ENCODE results near the gene TET3.

Gene TET3

GRCh38 chr2:73947412-73948018, 37.2 kb upstream of the TET3 start:
- Histone ChIP-seq H3K27me3 (replicated peaks; ENCODE audit: control insufficient read depth, insufficient read depth, low read length) (no peaks in the 10 kb centered on the region), H3K4me3 (replicated peaks; ENCODE audit: low read depth, low read length) (no peak overlapping the region), H3K36me3 (ENCODE audit: control insufficient read depth, insufficient read depth, low read length) (peaks cover 27% of the 10 kb centered on the region)
- no peak for DNase-seq (ENCODE audit: extremely low read depth, insufficient read length)
- TF ChIP-seq CTCF (IDR thresholded peaks at IDR 0.05; ENCODE audit: insufficient read depth, low read length, poor library complexity, severe bottlenecking), result no peak

GRCh38 chr2:73949802-73950201, 34.9 kb upstream of the TET3 start:
- no peaks in the 10 kb centered on the region for H3K27me3 ChIP-seq (replicated peaks; ENCODE audit: control insufficient read depth, insufficient read depth, low read length)
- H3K36me3 ChIP-seq (ENCODE audit: control insufficient read depth, insufficient read depth, low read length), result peaks cover 30% of the 10 kb centered on the region
- TF ChIP-seq CTCF (IDR thresholded peaks at IDR 0.05; ENCODE audit: insufficient read depth, low read length, poor library complexity, severe bottlenecking), result no peak
- no peak overlapping the region for H3K4me3 ChIP-seq (replicated peaks; ENCODE audit: low read depth, low read length)
- no peak for DNase-seq (ENCODE audit: extremely low read depth, insufficient read length)

- no peak for TF ChIP-seq CTCF (IDR thresholded peaks at IDR 0.05; ENCODE audit: insufficient read depth, low read length, poor library complexity, severe bottlenecking)
- no peaks in the 10 kb centered on the region for H3K27me3 ChIP-seq (replicated peaks; ENCODE audit: control insufficient read depth, insufficient read depth, low read length)
- no peak for DNase-seq (ENCODE audit: extremely low read depth, insufficient read length)
- peaks cover 27% of the 10 kb centered on the region for H3K36me3 ChIP-seq (ENCODE audit: control insufficient read depth, insufficient read depth, low read length)
- H3K4me3 ChIP-seq (replicated peaks; ENCODE audit: low read depth, low read length), result no peak overlapping the region
Measured at GRCh38 chr2:73952499-73953446, 31.9 kb upstream of the TET3 start.

- peaks cover 22% of the 10 kb centered on the region for H3K36me3 ChIP-seq (ENCODE audit: control insufficient read depth, insufficient read depth, low read length)
- TF ChIP-seq CTCF (IDR thresholded peaks at IDR 0.05; ENCODE audit: insufficient read depth, low read length, poor library complexity, severe bottlenecking), result no peak
- H3K4me3 ChIP-seq (replicated peaks; ENCODE audit: low read depth, low read length), result no peak overlapping the region
- no peaks in the 10 kb centered on the region for H3K27me3 ChIP-seq (replicated peaks; ENCODE audit: control insufficient read depth, insufficient read depth, low read length)
- DNase-seq (ENCODE audit: extremely low read depth, insufficient read length), result no peak
Measured at GRCh38 chr2:73956218-73956865, 28.4 kb upstream of the TET3 start.

GRCh38 chr2:73961274-73961673, 23.4 kb upstream of the TET3 start:
- no peak for DNase-seq (ENCODE audit: extremely low read depth, insufficient read length)
- H3K36me3 ChIP-seq (ENCODE audit: control insufficient read depth, insufficient read depth, low read length), result peaks cover 4% of the 10 kb centered on the region
- H3K27me3 ChIP-seq (replicated peaks; ENCODE audit: control insufficient read depth, insufficient read depth, low read length), result no peaks in the 10 kb centered on the region
- no peak overlapping the region for H3K4me3 ChIP-seq (replicated peaks; ENCODE audit: low read depth, low read length)
- no peak for TF ChIP-seq CTCF (IDR thresholded peaks at IDR 0.05; ENCODE audit: insufficient read depth, low read length, poor library complexity, severe bottlenecking)

Measured in GM06990 (cell line).